ENCODE results near the gene CAMTA1.

DNA sequence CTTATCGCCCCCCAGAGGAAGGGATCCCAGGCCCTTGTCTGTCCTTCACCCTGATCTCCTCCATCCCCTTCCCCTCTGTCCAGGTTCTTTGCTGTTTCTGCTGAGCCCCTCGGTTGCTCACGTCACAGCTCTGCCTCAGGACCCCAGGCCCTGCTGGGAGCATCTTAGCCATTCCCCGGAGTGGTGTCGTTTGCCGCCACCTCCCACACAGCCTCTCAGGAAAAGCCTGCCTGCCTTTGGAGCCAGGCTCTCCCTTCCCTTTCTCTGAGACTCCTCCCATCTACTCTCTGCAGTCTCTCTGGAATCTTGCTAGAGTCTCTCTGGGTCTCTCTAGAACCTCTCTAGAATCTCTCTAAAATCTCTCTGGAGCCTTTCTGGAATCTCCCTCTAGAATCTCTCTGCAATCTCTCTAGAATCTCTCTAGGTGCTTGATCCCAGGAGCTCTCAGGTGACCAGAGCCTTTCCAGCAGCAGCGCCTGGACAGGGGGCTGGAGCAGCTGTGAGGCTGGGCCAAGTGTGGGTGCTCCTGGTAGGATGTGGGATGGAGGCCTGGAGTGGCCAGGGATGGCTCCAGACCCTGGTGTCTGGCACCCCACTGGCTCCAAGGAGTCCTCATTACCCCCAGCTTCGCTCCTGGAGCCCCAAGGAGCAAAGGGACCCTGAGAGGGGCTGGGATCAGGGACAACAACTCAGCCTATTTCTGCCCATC is 702.7 kb downstream of the CAMTA1 start:
- TF ChIP-seq POLR2A (IDR thresholded peaks at IDR 0.05; ENCODE audit: low read length) (no peak), GATA1 (IDR thresholded peaks at IDR 0.05; ENCODE audit: low read depth, low read length) (no peak)

All from erythroblast (primary cell).